Measurements from ENCODE around the gene RNF144B. TPM values are rescaled to one million over a fixed set of nuclear protein-coding genes. Genes with fewer than 3 reads are reported as not detected.

The RNF144B gene
- polyA plus RNA-seq, 3 donors = 15.9 to 25.2 (median 16.5) TPM

GRCh38 chr6:18478610-18479009 lies 91.5 kb downstream of the RNF144B start:
- DNase-seq = no peak

- DNase-seq = no peak
Measured at GRCh38 chr6:18481870-18482269, 94.7 kb downstream of the RNF144B start.

GRCh38 chr6:18485660-18486435 lies 98.7 kb downstream of the RNF144B start:
- DNase-seq = no peak

- DNase-seq = no peak
Measured at GRCh38 chr6:18488004-18488403, 100.9 kb downstream of the RNF144B start.

- DNase-seq = no peak
Measured at GRCh38 chr6:18488526-18489270, 101.5 kb downstream of the RNF144B start.

- no peak for DNase-seq
Measured at GRCh38 chr6:18489335-18489734, 102.2 kb downstream of the RNF144B start.

- DNase-seq = no peak
Measured at GRCh38 chr6:18491308-18492045, 104.3 kb downstream of the RNF144B start.

GRCh38 chr6:18492972-18493371 lies 105.8 kb downstream of the RNF144B start:
- peak; percentile 48 for DNase-seq

- peak; percentile 71 for DNase-seq
Measured at GRCh38 chr6:18493382-18493891, 106.3 kb downstream of the RNF144B start.

GRCh38 chr6:18493925-18494324 lies 106.8 kb downstream of the RNF144B start:
- no peak for DNase-seq

GRCh38 chr6:18495236-18495635 lies 108.1 kb downstream of the RNF144B start:
- no peak for DNase-seq

- no peak for DNase-seq
Measured at GRCh38 chr6:18496462-18496861, 109.3 kb downstream of the RNF144B start.

- no peak for DNase-seq
Measured at GRCh38 chr6:18497006-18497405, 109.9 kb downstream of the RNF144B start.

- no peak for DNase-seq
Measured at GRCh38 chr6:18498408-18498807, 111.3 kb downstream of the RNF144B start.

- DNase-seq = no peak
Measured at GRCh38 chr6:18500921-18501662, 113.9 kb downstream of the RNF144B start.

- no peak for DNase-seq
Measured at GRCh38 chr6:18501663-18502013, 114.5 kb downstream of the RNF144B start.

- no peak for DNase-seq
Measured at GRCh38 chr6:18503206-18503592, 116.0 kb downstream of the RNF144B start.

GRCh38 chr6:18503593-18504231 lies 116.6 kb downstream of the RNF144B start:
- peak; percentile 76 for DNase-seq

GRCh38 chr6:18504232-18504596 lies 117.1 kb downstream of the RNF144B start:
- no peak for DNase-seq

GRCh38 chr6:18506382-18507017 lies 119.3 kb downstream of the RNF144B start:
- DNase-seq = no peak

- no peak for DNase-seq
Measured at GRCh38 chr6:18507018-18507415, 119.9 kb downstream of the RNF144B start.

Measured in renal pelvis (tissue), 4 donors.